Lung (tissue), 12 donors: ENCODE measurements around the gene BRWD1. TPM values are rescaled to one million over a fixed set of nuclear protein-coding genes. Genes with fewer than 3 reads are reported as not detected.

Source experiments
- ATAC-seq: fragments of 200-7000 bp; cut with Tn5 transposase; one replicate; pipeline ENCODE4 v1.9.1; 2020; ENCODE audit warnings: moderate number of reproducible peaks; ENCODE audit not compliant: insufficient read depth, low FRiP score
- DNase-seq, 3 donors: peaks; one replicate each; pipeline ENCODE4 v3.0.0-alpha.2; 2013 to 2017
- H3K27ac ChIP-seq, 2 donors: one replicate each; pipeline ENCODE4 v1.5.1; 2013; ENCODE audit warnings: mild to moderate bottlenecking in 2 of 2, moderate library complexity in 2 of 2, control low read depth in 1 of 2, inconsistent platforms in 1 of 2, low read depth in 1 of 2, low read length in 1 of 2
- H3K27me3 ChIP-seq, 3 donors: one replicate each; pipeline ENCODE4 v1.5.1; 2013; ENCODE audit warnings: low read length in 2 of 3; ENCODE audit not compliant: control insufficient read depth in 3 of 3, insufficient read depth in 3 of 3
- H3K36me3 ChIP-seq, 4 donors: one replicate each; pipeline ENCODE4 v1.5.1; 2013; ENCODE audit warnings: low read length in 4 of 4, mild to moderate bottlenecking in 1 of 4, moderate library complexity in 1 of 4; ENCODE audit not compliant: control insufficient read depth in 4 of 4, insufficient read depth in 4 of 4
- H3K4me1 ChIP-seq, 5 donors: one replicate each; pipeline ENCODE4 v1.5.1; 2013; ENCODE audit warnings: low read length in 5 of 5, mild to moderate bottlenecking in 2 of 5, moderate library complexity in 1 of 5; ENCODE audit not compliant: control insufficient read depth in 5 of 5, insufficient read depth in 5 of 5
- H3K4me3 ChIP-seq: one replicate; pipeline ENCODE4 v1.5.1; 2013; ENCODE audit warnings: mild to moderate bottlenecking, control low read depth, moderate library complexity
- H3K9ac ChIP-seq, 2 donors: one replicate each; pipeline ENCODE4 v1.5.1; 2013; ENCODE audit warnings: low read length in 2 of 2, control low read depth in 1 of 2; ENCODE audit not compliant: insufficient read depth in 1 of 2
- H3K9me3 ChIP-seq, 4 donors: one replicate each; pipeline ENCODE4 v1.5.1; 2013; ENCODE audit warnings: low read length in 3 of 4, mild to moderate bottlenecking in 1 of 4, moderate library complexity in 1 of 4; ENCODE audit not compliant: control insufficient read depth in 4 of 4, insufficient read depth in 3 of 4
- WGBS, 2 donors: extraction: QIAGEN DNeasy Blood & Tissue Kit; methylation state at CpG; one replicate each; pipeline ENCODE4 v1.1.7; 2013; 5-methylcytosine and 5-hydroxymethylcytosine counted together
- polyA plus RNA-seq, 2 donors: library from polyadenylated mRNA; stranded (reverse); fragments of 200-250 nt; gene quantifications; one replicate each; pipeline ENCODE4 v1.2.1, GENCODE V29; 2013
- total RNA-seq, 2 donors: library from RNA; depleted of rRNA in 1 of 2; stranded (reverse); fragments of >200 nt in 1 of 2; gene quantifications; one replicate each; pipeline ENCODE4 v1.2.1, GENCODE V29; 2014 to 2021
- TF ChIP-seq, protein P1 (sequence below): IDR thresholded peaks from 2 replicates; pipeline ENCODE4 v1.5.1; 2012; ENCODE audit warnings: mild to moderate bottlenecking; ENCODE audit errors: control extremely low read depth, extremely low read depth
- donor health status: control.
- donor health status: control.
- donor health status: Bipolar disorder and iron deficiency.
- donor health status: healthy.
- donor health status: DM: yes; HTN: yes; CAD: no.

BRWD1 gene
- total and polyA plus RNA-seq, 4 donors: 9.5 to 145 (median 20.1) TPM

DNA sequence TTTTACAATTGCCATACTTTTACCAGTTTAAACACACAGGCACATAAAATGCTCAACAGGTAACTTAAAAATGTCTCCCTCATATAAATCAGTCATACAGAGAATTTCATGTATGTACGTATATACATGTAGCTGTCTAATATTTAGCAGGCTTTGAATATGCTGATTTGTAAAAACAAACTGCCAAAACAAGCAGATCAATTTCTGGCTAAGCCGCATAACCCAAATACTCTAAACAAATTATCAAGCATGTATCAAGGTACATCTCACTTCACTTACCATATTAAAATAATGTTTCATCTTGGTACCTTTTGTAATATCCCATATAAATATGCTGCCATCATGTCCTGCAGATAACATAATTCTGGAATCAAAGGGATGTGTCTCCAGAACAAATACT lies 43.8 kb downstream of the BRWD1 start:
- H3K9ac ChIP-seq: no peak overlapping the region
- no peak overlapping the region for H3K27ac ChIP-seq
- no peaks in the 10 kb centered on the region for H3K27me3 ChIP-seq
- no peak for DNase-seq
- H3K36me3 ChIP-seq: peaks cover 6 to 39% (median 25%) of the 10 kb centered on the region in 4 donors
- ATAC-seq: no peak
- no peak overlapping the region for H3K4me3 ChIP-seq
- TF ChIP-seq, protein P1, sequence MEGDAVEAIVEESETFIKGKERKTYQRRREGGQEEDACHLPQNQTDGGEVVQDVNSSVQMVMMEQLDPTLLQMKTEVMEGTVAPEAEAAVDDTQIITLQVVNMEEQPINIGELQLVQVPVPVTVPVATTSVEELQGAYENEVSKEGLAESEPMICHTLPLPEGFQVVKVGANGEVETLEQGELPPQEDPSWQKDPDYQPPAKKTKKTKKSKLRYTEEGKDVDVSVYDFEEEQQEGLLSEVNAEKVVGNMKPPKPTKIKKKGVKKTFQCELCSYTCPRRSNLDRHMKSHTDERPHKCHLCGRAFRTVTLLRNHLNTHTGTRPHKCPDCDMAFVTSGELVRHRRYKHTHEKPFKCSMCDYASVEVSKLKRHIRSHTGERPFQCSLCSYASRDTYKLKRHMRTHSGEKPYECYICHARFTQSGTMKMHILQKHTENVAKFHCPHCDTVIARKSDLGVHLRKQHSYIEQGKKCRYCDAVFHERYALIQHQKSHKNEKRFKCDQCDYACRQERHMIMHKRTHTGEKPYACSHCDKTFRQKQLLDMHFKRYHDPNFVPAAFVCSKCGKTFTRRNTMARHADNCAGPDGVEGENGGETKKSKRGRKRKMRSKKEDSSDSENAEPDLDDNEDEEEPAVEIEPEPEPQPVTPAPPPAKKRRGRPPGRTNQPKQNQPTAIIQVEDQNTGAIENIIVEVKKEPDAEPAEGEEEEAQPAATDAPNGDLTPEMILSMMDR: no peak
- no peaks in the 10 kb centered on the region for H3K4me1 ChIP-seq
- WGBS, 2 donors: 97 to 98% methylated on average over 2 of the region's 2 CpGs
- no peaks in the 10 kb centered on the region for H3K9me3 ChIP-seq

DNA sequence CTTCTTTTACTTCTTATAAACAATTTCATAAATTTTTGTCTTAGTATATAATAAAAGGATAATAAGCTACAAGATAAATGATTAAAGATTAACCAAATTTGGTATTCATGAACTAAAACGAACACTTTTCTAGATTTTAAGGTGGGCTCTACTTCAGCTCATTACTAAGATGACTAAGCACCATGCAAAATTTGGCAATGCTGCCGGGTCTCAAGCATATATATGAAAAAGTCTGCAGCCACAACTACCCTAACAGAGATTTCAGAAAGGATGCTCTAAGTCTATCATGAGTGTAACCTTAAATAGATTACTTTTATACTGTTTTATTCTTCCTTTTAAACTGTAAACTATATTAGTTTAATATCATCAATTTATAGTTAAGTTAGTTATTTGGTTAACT lies 47.8 kb downstream of the BRWD1 start:
- ATAC-seq: no peak
- DNase-seq: no peak
- no peaks in the 10 kb centered on the region for H3K27me3 ChIP-seq
- TF ChIP-seq, protein P1: no peak
- H3K9ac ChIP-seq: no peak overlapping the region
- H3K36me3 ChIP-seq: peaks cover 6 to 40% (median 19%) of the 10 kb centered on the region in 4 donors
- H3K4me1 ChIP-seq: no peaks in the 10 kb centered on the region
- no peaks in the 10 kb centered on the region for H3K9me3 ChIP-seq
- no peak overlapping the region for H3K4me3 ChIP-seq
- 30 to 33% methylated on average over 2 of the region's 2 CpGs for WGBS, 2 donors
- no peak overlapping the region for H3K27ac ChIP-seq

GRCh38 chr21:39263372-39263771 lies 50.1 kb downstream of the BRWD1 start:
- Histone ChIP-seq H3K4me1 (no peaks in the 10 kb centered on the region), H3K9me3 (no peaks in the 10 kb centered on the region), H3K27me3 (no peaks in the 10 kb centered on the region), H3K27ac (no peak overlapping the region), H3K36me3 (peaks cover 4 to 43% (median 26%) of the 10 kb centered on the region in 4 donors), H3K9ac (no peak overlapping the region), H3K4me3 (no peak overlapping the region)
- TF ChIP-seq, protein P1: no peak
- ATAC-seq (no peak), DNase-seq (no peak)
- 89 to 92% methylated on average over 2 of the region's 2 CpGs for WGBS, 2 donors

DNA sequence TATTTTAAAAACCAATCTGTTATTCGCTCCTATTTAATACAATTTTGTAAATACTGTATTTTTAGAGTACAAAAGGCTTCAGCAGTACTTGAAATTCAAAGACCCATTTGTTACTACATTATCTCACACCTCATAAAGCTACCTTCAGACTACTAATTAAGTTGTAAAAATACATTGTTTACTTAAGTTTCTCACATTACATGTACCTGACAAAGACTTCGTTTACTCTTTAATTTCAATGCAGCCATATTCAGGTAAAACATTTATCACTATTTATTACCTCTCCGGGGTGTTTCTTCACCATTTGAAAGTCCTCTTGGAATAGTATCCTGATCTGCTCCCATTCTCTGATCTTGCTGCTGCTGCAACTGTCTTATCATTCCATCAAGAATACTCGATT lies 55.2 kb downstream of the BRWD1 start:
- Histone ChIP-seq H3K27ac (no peak overlapping the region), H3K4me1 (no peaks in the 10 kb centered on the region), H3K4me3 (no peak overlapping the region), H3K9ac (no peak overlapping the region), H3K36me3 (peaks cover 3 to 36% (median 16%) of the 10 kb centered on the region in 4 donors), H3K27me3 (no peaks in the 10 kb centered on the region), H3K9me3 (no peaks in the 10 kb centered on the region)
- DNase-seq: no peak
- ATAC-seq: no peak
- TF ChIP-seq, protein P1: no peak
- WGBS, 2 donors: 81 to 90% methylated on average over 4 of the region's 4 CpGs
